AG08396 (cell line): Measurements from ENCODE around the gene SLC46A1.

Experiments
- DNase-seq: peaks from one replicate; pipeline ENCODE4 v3.0.0; 2012; ENCODE audit warnings: low spot score, mixed read lengths

SLC46A1 gene

DNA sequence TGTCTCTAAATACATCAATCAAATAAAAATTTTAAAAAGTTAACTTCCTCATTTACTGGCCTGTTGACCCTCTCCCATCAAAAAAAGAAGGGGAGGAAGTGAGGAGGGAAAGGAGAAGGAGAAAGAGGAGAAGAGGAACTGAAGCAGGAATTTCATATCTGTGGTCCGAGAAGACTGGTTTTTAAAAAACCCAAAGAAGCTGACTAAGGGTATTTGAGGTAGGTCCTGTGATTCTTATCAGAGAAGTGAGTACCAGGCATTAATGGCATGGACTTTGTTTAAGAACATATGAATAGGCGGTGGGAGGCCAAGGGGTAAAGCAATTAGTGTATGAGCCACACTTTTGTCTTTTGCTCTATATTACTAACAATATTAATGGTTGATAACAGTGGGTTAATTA, 2.0 kb downstream of the SLC46A1 start:
- no peak for DNase-seq

DNA sequence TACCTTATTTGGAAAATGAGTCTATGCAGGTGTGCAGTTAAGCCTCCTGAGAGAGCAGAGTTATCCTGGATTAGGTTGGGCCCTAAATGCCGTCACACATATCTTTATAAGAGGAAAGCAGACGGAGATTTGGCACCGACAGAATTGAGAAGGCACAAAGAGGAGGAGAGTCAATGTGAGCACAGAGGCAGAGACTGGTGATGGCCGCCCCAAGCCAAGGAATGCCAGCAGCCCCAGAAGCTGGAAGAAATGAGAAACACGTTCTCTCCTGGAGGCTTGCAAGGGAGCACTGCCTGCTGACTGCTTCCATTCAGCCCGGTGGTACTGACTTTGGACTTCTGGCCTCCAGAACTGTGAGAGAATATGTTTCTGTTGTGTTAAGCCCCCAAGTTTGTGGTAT, 3.2 kb downstream of the SLC46A1 start:
- no peak for DNase-seq

DNA sequence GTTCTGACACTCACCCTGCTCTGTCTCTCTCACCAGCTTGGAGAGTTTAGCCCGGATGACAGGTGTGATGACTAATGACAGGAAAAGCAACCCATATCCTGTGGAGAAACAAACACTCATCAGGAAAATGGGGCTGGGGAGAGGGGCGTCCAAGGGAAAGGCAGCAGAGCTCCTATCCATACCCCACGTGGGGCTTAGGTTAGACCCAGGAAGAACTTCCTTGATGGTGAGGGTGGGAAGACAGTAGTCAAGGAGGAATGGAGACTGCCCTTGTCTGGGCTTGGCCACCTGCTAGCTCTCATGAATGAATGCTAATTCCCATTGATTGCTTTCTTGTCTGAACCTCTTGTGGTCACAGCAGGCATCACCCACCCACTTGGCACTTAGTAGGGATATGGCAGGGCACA, 3.8 kb downstream of the SLC46A1 start:
- DNase-seq = no peak

DNA sequence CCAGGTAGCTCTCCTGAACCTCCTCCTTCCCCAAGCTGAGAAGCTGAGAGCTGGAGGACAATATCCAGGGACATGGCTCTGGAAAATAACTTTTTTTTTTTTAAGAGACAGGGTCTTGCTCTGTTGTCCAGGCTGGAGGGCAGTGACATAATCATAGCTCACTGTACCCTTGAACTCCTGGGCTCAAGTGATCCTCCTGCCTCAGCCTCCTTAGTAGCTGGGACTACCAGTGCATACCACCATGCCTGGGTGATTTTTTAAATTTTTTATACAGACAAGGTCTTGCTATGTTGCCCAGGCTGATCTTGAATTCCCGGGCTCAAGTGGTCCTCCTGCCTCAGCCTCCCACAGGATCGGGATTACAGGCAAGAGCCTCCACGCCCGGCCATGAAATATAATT, 6.2 kb downstream of the SLC46A1 start:
- DNase-seq = no peak

DNA sequence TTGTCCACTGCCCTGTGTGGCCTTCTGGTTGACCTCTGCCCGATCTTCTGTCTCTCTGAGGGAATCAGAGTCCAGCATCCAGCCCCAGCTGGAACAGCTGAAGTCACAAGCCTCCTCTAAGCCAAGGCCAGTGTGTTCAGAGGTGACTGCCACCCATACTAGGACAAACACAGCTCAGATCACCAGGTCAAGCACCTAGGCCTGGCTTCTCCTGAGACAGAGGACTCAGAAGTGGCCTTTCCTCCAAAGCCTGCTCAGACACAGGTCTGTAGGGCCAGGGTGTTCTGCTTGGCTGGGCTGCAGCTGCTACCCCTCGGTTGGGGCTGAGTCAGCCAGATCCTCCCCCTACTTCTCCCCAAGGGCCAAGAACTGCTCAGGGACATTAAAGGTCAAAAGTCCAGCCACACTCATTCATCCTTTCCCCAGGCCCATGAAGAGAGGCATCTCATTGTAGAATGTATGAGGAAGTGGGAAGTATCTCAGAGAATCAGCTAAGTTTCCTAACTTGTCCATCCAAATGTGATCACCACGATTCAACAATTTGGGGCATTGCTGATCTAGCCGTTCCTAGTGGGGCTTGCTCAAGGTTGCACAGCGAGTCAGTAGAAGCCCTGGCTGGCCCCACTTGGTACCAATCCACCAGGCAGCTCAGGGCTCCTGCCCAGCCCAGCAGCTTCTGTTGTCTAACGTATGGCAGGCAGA, 7.6 kb downstream of the SLC46A1 start:
- DNase-seq = no peak

DNA sequence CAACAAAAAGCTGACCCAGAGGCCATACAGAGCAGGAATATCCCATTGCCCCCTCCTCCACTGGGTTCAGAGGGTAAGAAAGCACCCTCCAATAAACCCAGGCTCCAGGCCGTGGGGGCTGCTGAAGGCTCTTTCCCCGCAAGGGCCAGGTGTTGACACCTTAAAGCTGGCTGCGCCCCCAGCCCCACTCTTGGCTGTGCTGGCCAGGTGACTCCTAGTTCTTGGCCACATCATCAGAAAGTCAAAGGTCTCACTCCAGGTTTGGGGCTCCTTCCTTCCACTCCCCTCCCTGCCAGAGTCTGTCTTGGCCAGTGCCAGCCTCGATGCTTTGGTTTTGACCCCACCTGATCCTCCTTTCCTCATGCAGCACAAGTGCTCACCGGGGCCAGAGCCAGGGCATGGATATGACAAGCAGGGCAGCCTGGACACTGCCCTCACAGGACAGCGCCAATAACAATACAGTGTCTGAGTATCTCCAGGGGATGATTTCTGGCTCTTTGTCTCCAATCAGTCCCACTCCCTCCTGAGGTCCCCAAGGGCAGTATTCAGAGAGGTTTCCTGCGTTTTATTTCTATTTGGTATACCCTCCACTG, 8.2 kb downstream of the SLC46A1 start:
- DNase-seq = no peak

- DNase-seq = no peak
These were observed 8.7 kb downstream of the SLC46A1 start for GRCh38 chr17:28397275-28397674.

DNA sequence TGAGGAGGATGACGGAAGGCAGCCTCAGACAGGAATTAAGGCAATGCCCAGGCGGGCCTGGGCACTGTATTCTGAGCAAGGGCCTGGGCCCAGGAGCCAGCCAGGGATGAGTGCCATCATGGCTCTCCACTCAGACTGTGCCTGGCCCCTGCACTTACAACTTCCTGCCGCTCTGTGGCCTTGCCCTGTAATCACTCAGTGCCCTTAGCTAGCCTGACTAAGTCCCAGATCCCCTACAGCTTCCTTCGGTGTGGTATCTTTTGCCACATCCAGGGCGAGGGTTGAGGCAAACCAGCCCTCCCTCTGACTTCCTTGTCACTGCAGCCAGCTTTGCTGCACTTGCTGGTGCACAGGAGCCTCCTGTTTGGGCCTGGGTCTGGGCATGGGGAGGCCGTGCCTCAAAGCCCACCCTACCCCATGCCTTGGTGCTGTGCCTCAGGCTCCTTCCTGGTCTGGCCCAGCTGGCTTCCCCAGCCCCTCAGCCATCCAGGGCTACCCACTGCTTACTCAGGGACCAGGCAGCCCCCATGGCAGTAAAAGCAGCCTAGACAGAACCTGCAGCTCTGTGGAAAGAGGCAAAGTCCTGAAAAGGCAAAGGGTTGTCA, 9.3 kb downstream of the SLC46A1 start:
- no peak for DNase-seq

DNA sequence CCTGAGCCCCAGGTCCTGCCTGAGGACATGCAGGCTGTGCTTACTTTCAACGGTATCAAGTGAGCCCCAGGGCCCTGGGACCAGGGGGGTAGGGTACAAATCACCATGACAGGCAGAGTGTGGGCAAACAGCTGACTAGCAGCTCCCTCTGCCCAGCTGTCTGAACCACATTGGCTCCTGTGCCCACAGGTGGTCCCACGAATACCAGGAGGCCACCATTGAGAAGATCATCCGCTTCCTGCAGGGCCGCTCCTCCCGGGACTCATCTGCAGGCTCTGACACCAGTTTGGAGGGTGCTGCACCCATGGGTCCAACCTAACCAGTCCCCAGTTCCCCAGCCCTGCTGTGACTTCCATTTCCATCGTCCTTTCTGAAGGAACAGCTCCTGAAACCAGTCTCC, 10.0 kb downstream of the SLC46A1 start:
- DNase-seq = no peak

DNA sequence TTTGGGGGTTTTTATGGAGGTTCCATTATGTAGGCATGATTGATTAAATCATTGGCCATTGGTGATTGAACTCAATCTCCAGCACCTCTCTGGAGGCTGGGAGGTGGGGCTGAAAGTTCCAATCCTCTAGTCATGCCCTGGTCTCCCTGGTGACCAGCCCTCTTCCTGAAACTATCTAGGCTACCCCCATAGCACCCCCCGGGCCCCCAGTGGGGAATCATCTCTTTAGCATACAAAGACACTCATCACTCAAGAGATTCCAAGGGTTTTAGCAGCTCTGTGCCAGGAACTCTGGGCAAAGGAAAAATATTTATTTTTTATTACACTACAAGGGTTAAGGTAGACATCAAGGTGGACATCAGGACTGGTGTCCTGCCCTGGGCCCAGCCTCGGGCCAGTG, 10.6 kb downstream of the SLC46A1 start:
- DNase-seq = no peak

- peak; percentile 52 for DNase-seq
These were observed 11.5 kb downstream of the SLC46A1 start for GRCh38 chr17:28394337-28395116.

DNA sequence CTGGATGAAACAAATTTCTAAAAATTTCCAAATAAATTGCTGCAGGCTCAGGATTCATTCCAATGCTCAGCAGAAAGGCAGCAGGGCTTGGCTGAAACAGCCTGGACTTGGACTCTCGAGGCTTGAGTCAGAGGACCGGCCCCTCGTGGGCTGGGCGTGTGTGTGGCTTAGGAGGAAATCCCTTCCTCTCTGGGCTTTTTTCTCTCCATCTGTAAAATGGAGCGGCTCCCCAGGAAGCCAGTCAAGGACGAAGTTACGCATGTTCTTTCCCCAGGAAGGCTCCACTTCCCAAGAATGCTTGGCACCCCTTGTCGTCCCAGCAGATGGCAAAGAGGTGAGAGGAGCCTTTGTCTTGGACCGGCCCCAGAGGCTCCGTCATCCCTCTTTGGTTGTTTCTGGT, 13.5 kb downstream of the SLC46A1 start:
- DNase-seq = no peak

DNA sequence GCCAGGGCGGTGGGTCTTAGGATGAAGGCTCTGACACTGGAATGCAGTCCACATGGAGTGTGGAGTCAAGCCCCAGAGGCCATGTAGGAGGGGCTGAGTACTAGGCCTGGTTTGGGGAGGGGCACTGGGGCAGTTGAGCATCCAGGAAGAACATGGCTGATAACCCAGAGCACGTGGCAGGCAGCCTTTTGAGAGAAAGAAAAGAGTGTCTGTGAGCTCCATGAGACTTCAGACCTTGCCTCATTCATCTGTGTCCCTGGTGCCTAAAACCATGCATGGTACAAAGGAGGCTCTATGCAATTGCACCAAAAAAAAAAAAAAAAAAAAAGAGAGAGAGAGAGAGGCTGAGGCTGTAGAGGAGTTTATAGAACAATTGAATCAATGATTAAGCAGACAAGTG, 14.6 kb downstream of the SLC46A1 start:
- no peak for DNase-seq

DNA sequence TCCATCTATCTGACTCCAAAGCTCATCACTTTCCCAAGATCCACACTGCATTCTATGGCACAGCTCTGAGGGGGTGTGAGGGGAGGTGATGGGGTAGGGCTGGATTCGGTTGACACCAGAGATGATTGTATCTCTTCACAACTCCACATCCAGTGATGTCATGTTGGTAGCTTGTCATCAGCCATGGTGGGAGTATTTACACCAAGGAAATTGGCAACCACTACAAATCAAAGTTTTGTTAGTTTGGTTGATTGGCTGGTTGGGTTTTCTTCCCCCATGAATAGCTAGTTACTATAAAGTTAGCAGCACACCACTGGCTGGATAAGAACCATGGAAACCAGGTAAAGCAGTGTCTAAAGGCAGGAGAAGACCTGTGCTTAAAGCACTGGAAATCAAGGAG, 15.0 kb downstream of the SLC46A1 start:
- DNase-seq = no peak

DNA sequence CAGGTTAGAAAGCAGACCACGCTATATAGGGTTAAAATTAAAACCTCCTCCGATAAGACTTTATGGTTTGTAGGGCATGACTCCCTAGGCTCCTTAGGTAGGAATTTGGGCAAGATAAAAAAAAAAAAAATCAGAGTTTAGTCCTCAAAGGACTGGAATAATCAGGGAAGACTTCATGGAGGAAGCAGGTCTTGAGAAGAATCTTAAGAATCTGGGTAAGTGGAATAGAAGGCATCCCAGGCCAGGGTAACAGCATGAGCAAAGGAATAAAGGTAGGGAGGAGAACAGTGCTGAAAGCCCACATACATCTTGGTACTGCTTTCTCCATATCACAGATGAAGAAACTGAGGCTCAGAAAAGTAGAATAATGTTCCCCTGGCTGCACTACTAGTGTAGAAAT, 15.4 kb downstream of the SLC46A1 start:
- DNase-seq = no peak

GRCh38 chr17:28390141-28390540, 15.9 kb downstream of the SLC46A1 start:
- no peak for DNase-seq

- DNase-seq = no peak
These were observed 17.9 kb downstream of the SLC46A1 start for GRCh38 chr17:28388106-28388505.

DNA sequence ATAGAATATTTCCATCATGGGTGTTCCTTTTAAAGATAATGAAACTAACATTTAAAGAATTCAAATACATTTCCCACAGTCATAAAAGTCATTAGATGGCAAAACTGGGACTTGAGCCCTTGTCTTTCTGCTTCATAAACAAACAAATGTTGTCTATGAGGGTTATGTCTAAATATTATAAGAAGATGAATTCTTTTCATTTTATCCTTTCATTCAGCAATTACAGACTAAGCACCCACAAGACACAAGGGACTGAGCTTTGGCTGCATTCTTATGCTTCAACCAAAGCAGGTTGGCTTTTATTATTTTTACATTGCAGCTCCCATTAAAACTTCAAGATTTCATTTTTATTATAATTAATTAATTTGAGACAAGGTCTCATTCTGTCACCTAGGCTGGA, 19.6 kb downstream of the SLC46A1 start:
- DNase-seq = no peak

GRCh38 chr17:28385406-28385805, 20.6 kb downstream of the SLC46A1 start:
- no peak for DNase-seq

GRCh38 chr17:28385037-28385400, 21.0 kb downstream of the SLC46A1 start:
- no peak for DNase-seq

DNA sequence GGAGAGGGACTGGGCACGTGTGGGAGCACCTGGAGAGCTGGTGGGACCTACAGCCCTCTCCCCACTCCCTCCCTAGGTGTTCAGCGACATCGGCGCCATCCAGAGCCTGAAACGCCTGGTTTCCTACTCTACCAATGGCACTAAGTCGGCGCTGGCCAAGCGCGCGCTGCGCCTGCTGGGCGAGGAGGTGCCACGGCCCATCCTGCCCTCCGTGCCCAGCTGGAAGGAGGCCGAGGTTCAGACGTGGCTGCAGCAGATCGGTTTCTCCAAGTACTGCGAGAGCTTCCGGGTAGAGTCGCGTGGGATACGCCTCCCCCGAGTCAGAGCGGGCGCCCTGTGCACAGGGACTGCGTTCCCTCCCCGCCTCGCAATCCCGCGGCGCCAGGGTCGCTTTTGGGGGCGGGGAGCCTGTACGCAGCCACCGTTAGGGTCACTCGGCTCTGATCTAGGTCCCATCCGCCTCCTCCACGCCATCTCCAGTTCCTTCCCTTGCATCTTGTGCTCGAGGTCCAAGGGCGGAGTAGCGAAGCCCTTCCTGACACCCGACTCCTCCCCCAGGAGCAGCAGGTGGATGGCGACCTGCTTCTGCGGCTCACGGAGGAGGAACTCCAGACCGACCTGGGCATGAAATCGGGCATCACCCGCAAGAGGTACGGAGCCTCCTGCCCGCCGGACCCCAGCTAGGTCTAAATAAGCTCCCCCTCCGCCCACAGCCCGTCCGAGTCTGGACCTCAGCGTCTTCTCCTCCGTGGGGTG, 21.6 kb downstream of the SLC46A1 start:
- DNase-seq = no peak

DNA sequence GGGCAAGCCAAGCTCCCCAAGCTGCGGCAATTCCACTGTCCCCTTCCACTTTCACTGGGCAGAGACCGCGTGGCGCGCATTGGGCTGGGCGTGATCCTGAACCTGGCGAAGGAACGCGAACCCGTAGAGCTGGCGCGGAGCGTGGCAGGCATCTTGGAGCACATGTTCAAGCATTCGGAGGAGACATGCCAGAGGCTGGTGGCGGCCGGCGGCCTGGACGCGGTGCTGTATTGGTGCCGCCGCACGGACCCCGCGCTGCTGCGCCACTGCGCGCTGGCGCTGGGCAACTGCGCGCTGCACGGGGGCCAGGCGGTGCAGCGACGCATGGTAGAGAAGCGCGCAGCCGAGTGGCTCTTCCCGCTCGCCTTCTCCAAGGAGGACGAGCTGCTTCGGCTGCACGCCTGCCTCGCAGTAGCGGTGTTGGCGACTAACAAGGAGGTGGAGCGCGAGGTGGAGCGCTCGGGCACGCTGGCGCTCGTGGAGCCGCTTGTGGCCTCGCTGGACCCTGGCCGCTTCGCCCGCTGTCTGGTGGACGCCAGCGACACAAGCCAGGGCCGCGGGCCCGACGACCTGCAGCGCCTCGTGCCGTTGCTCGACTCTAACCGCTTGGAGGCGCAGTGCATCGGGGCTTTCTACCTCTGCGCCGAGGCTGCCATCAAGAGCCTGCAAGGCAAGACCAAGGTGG, 24.7 kb downstream of the SLC46A1 start:
- no peak for DNase-seq
